ENCODE results near the gene MB.

The MB gene

GRCh38 chr22:35610741-35611140, 6.4 kb downstream of the MB start:
- Histone ChIP-seq H3K9me3 (ENCODE audit: control insufficient read depth, insufficient read depth, low read length) (no peaks in the 10 kb centered on the region), H3K36me3 (ENCODE audit: control insufficient read depth, insufficient read depth, low read length) (no peaks in the 10 kb centered on the region), H3K9ac (ENCODE audit: low read depth, low read length) (no peak overlapping the region), H3K4me1 (ENCODE audit: control insufficient read depth, insufficient read depth, low read length) (no peaks in the 10 kb centered on the region), H3K4me3 (ENCODE audit: low read depth, low read length) (no peak overlapping the region), H3K27me3 (ENCODE audit: control insufficient read depth, insufficient read depth, low read length) (no peaks in the 10 kb centered on the region)

- Histone ChIP-seq H3K4me3 (ENCODE audit: low read depth, low read length) (no peak overlapping the region), H3K9me3 (ENCODE audit: control insufficient read depth, insufficient read depth, low read length) (no peaks in the 10 kb centered on the region), H3K4me1 (ENCODE audit: control insufficient read depth, insufficient read depth, low read length) (no peaks in the 10 kb centered on the region), H3K36me3 (ENCODE audit: control insufficient read depth, insufficient read depth, low read length) (no peaks in the 10 kb centered on the region), H3K9ac (ENCODE audit: low read depth, low read length) (no peak overlapping the region), H3K27me3 (ENCODE audit: control insufficient read depth, insufficient read depth, low read length) (no peaks in the 10 kb centered on the region)
Observed at GRCh38 chr22:35609761-35610160, 7.4 kb downstream of the MB start.

GRCh38 chr22:35609261-35609660, 7.9 kb downstream of the MB start:
- H3K4me1 ChIP-seq (ENCODE audit: control insufficient read depth, insufficient read depth, low read length): no peaks in the 10 kb centered on the region
- no peak overlapping the region for H3K4me3 ChIP-seq (ENCODE audit: low read depth, low read length)
- H3K9ac ChIP-seq (ENCODE audit: low read depth, low read length): no peak overlapping the region
- no peaks in the 10 kb centered on the region for H3K36me3 ChIP-seq (ENCODE audit: control insufficient read depth, insufficient read depth, low read length)
- H3K9me3 ChIP-seq (ENCODE audit: control insufficient read depth, insufficient read depth, low read length): no peaks in the 10 kb centered on the region
- H3K27me3 ChIP-seq (ENCODE audit: control insufficient read depth, insufficient read depth, low read length): no peaks in the 10 kb centered on the region

GRCh38 chr22:35608088-35608487, 9.0 kb downstream of the MB start:
- Histone ChIP-seq H3K9me3 (ENCODE audit: control insufficient read depth, insufficient read depth, low read length) (no peaks in the 10 kb centered on the region), H3K4me3 (ENCODE audit: low read depth, low read length) (no peak overlapping the region), H3K9ac (ENCODE audit: low read depth, low read length) (no peak overlapping the region), H3K4me1 (ENCODE audit: control insufficient read depth, insufficient read depth, low read length) (no peaks in the 10 kb centered on the region), H3K27me3 (ENCODE audit: control insufficient read depth, insufficient read depth, low read length) (no peaks in the 10 kb centered on the region), H3K36me3 (ENCODE audit: control insufficient read depth, insufficient read depth, low read length) (no peaks in the 10 kb centered on the region)

- Histone ChIP-seq H3K9ac (ENCODE audit: low read depth, low read length) (no peak overlapping the region), H3K4me1 (ENCODE audit: control insufficient read depth, insufficient read depth, low read length) (no peaks in the 10 kb centered on the region), H3K9me3 (ENCODE audit: control insufficient read depth, insufficient read depth, low read length) (no peaks in the 10 kb centered on the region), H3K27me3 (ENCODE audit: control insufficient read depth, insufficient read depth, low read length) (no peaks in the 10 kb centered on the region), H3K4me3 (ENCODE audit: low read depth, low read length) (no peak overlapping the region), H3K36me3 (ENCODE audit: control insufficient read depth, insufficient read depth, low read length) (no peaks in the 10 kb centered on the region)
Observed at GRCh38 chr22:35606916-35607315, 10.2 kb downstream of the MB start.

- Histone ChIP-seq H3K27me3 (ENCODE audit: control insufficient read depth, insufficient read depth, low read length) (no peaks in the 10 kb centered on the region), H3K9ac (ENCODE audit: low read depth, low read length) (no peak overlapping the region), H3K4me1 (ENCODE audit: control insufficient read depth, insufficient read depth, low read length) (no peaks in the 10 kb centered on the region), H3K9me3 (ENCODE audit: control insufficient read depth, insufficient read depth, low read length) (no peaks in the 10 kb centered on the region), H3K36me3 (ENCODE audit: control insufficient read depth, insufficient read depth, low read length) (no peaks in the 10 kb centered on the region), H3K4me3 (ENCODE audit: low read depth, low read length) (no peak overlapping the region)
Observed at GRCh38 chr22:35605851-35606481, 11.2 kb downstream of the MB start.

GRCh38 chr22:35605369-35605680, 11.8 kb downstream of the MB start:
- Histone ChIP-seq H3K4me1 (ENCODE audit: control insufficient read depth, insufficient read depth, low read length) (no peaks in the 10 kb centered on the region), H3K27me3 (ENCODE audit: control insufficient read depth, insufficient read depth, low read length) (no peaks in the 10 kb centered on the region), H3K4me3 (ENCODE audit: low read depth, low read length) (no peak overlapping the region), H3K36me3 (ENCODE audit: control insufficient read depth, insufficient read depth, low read length) (no peaks in the 10 kb centered on the region), H3K9me3 (ENCODE audit: control insufficient read depth, insufficient read depth, low read length) (no peaks in the 10 kb centered on the region), H3K9ac (ENCODE audit: low read depth, low read length) (no peak overlapping the region)

- no peaks in the 10 kb centered on the region for H3K27me3 ChIP-seq (ENCODE audit: control insufficient read depth, insufficient read depth, low read length)
- H3K4me1 ChIP-seq (ENCODE audit: control insufficient read depth, insufficient read depth, low read length): no peaks in the 10 kb centered on the region
- no peak overlapping the region for H3K9ac ChIP-seq (ENCODE audit: low read depth, low read length)
- H3K9me3 ChIP-seq (ENCODE audit: control insufficient read depth, insufficient read depth, low read length): no peaks in the 10 kb centered on the region
- H3K36me3 ChIP-seq (ENCODE audit: control insufficient read depth, insufficient read depth, low read length): no peaks in the 10 kb centered on the region
- H3K4me3 ChIP-seq (ENCODE audit: low read depth, low read length): no peak overlapping the region
Observed at GRCh38 chr22:35604621-35605368, 12.3 kb downstream of the MB start.

- Histone ChIP-seq H3K4me3 (ENCODE audit: low read depth, low read length) (no peak overlapping the region), H3K4me1 (ENCODE audit: control insufficient read depth, insufficient read depth, low read length) (no peaks in the 10 kb centered on the region)
Observed at GRCh38 chr22:35601743-35602615, 15.2 kb downstream of the MB start.

GRCh38 chr22:35601013-35601580, 16.0 kb downstream of the MB start:
- Histone ChIP-seq H3K27me3 (ENCODE audit: control insufficient read depth, insufficient read depth, low read length) (no peaks in the 10 kb centered on the region), H3K9ac (ENCODE audit: low read depth, low read length) (no peak overlapping the region), H3K36me3 (ENCODE audit: control insufficient read depth, insufficient read depth, low read length) (no peaks in the 10 kb centered on the region), H3K4me1 (ENCODE audit: control insufficient read depth, insufficient read depth, low read length) (no peaks in the 10 kb centered on the region), H3K9me3 (ENCODE audit: control insufficient read depth, insufficient read depth, low read length) (no peaks in the 10 kb centered on the region), H3K4me3 (ENCODE audit: low read depth, low read length) (no peak overlapping the region)

More at GRCh38 chr22:35601743-35602615, 15.2 kb downstream of the MB start:
- Histone ChIP-seq H3K9ac (ENCODE audit: low read depth, low read length) (no peak overlapping the region), H3K36me3 (ENCODE audit: control insufficient read depth, insufficient read depth, low read length) (no peaks in the 10 kb centered on the region), H3K9me3 (ENCODE audit: control insufficient read depth, insufficient read depth, low read length) (no peaks in the 10 kb centered on the region), H3K27me3 (ENCODE audit: control insufficient read depth, insufficient read depth, low read length) (no peaks in the 10 kb centered on the region)

GRCh38 chr22:35600476-35600875, 16.7 kb downstream of the MB start:
- Histone ChIP-seq H3K36me3 (ENCODE audit: control insufficient read depth, insufficient read depth, low read length) (no peaks in the 10 kb centered on the region), H3K9me3 (ENCODE audit: control insufficient read depth, insufficient read depth, low read length) (no peaks in the 10 kb centered on the region), H3K27me3 (ENCODE audit: control insufficient read depth, insufficient read depth, low read length) (no peaks in the 10 kb centered on the region), H3K9ac (ENCODE audit: low read depth, low read length) (no peak overlapping the region), H3K4me1 (ENCODE audit: control insufficient read depth, insufficient read depth, low read length) (no peaks in the 10 kb centered on the region), H3K4me3 (ENCODE audit: low read depth, low read length) (no peak overlapping the region)

Data from iPS-15b (cell line).